Measurements from ENCODE around the gene NYNRIN.
"Not testable (repeated sequence)": the region's sequence is repeated elsewhere in the genome, so short reads cannot be mapped to it uniquely, and the experiment has no call there.

NYNRIN gene

DNA sequence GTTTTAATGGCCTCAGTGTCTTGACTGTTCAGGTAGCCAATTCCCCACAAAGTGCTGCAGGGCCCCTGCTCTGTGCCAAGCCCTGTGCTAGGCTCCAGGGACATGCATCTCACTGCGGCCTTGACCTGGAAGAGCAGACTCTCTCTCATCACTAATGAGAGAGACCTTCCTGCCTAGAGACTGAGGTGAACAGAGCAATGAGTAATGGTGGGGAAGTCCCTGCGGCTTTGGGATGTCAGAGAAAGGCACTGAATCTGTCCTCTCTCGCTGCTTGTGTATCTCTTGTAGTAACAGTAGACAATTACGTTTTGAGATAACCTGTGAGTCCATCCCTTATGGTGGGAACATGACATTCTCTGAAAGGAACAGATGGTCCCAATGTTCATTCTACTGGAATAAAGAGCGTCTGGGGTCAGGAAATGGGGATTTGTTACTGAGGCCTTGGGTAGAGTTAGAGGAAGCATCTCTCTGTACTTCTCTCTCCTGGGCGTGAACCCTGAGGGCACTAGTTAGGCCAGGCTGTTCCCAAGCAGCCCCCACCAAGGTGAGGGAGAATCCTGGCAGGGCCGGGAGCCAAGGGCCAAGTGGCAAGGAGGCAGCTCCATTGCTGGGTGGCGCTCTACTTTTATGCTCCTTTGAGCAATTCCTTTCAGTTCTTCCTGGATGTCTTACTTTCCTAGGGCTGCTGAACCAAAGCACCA lies 17.3 kb upstream of the NYNRIN start:
- DNase-seq = no peak
- POLR2A ChIA-PET = no interaction called here

DNA sequence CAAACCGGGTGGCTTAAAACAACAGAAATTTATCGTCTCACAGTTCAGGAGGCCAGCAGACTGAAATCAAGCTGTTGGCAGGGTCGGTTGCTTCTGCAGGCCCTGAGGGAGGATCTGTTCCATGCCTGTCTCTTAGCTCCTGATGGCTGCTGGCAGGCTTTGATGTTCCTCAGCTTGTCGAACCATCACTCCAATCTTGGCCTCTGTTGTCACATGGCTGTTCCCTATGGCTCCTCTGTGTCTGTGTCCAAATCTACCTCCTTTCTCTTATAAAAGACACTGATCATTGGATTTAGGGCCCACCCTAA lies 16.8 kb upstream of the NYNRIN start:
- POLR2A ChIA-PET = no interaction called here

More for the DNA sequence above, 17.3 kb upstream of the NYNRIN start:
- H3K27ac ChIP-seq (ENCODE audit: insufficient read depth in 1 of 2, low read depth in 1 of 2, low read length in 2 of 2, poor library complexity in 1 of 2, severe bottlenecking in 2 of 2) = no peak overlapping the region
- CTCF ChIA-PET = interaction anchor here (1.0 to 1.6 kb wide), 4 partner anchors 8 to 44 kb away, joined by 3 to 6 read pairs (median 4); no protein-coding TSS in a partner anchor
- no peak overlapping the region for H3K4me3 ChIP-seq (ENCODE audit: control insufficient read depth in 1 of 7, extremely low read depth in 1 of 7, insufficient read depth in 4 of 7, low read depth in 2 of 7, low read length in 6 of 7)
- H3K27me3 ChIP-seq (replicated peaks in 2 of 5; ENCODE audit: control insufficient read depth in 4 of 5, insufficient read depth in 5 of 5, low read length in 4 of 5) = no peaks in the 10 kb centered on the region
- 94% methylated on average over 6 of the region's 8 CpGs for WGBS (ENCODE audit: insufficient coverage)
- H3K4me1 ChIP-seq (ENCODE audit: control extremely low read depth in 1 of 4, control insufficient read depth in 4 of 4, insufficient read depth in 4 of 4, low read length in 3 of 4) = peaks cover 0 to 14% (median 7%) of the 10 kb centered on the region in 4 experiments
- no peaks in the 10 kb centered on the region for H3K9me3 ChIP-seq (ENCODE audit: control extremely low read depth in 1 of 5, control insufficient read depth in 4 of 5, insufficient read depth in 2 of 5, low read depth in 1 of 5, low read length in 4 of 5)
- H3K36me3 ChIP-seq (ENCODE audit: control insufficient read depth in 4 of 4, insufficient read depth in 4 of 4, low read length in 3 of 4) = no peaks in the 10 kb centered on the region

DNA sequence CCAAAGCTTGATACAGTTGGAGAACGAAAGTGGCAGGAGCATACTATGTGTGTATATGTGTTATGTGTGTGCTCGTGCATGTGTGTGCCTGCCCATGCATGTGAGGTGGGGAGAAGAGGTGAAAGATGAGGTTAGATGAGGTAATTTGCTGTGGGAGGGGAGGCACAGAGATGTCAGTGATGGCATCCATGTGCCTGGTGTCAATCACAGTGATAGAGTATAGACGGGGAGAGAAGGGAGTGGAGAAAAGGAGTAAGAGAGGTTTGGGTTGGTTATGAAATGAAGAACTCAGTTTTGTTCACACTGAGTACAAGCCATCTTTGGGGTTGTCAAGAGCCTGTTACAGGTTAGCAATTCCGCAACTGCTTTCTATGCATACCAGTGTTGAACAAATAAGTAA lies 14.6 kb upstream of the NYNRIN start:
- no peaks in the 10 kb centered on the region for H3K36me3 ChIP-seq (ENCODE audit: control insufficient read depth in 4 of 4, insufficient read depth in 4 of 4, low read length in 3 of 4)
- H3K4me1 ChIP-seq (ENCODE audit: control extremely low read depth in 1 of 4, control insufficient read depth in 4 of 4, insufficient read depth in 4 of 4, low read length in 3 of 4) = peaks cover 0 to under 1% (median 0%) of the 10 kb centered on the region in 4 experiments
- POLR2A ChIA-PET = no interaction called here
- H3K27ac ChIP-seq (ENCODE audit: insufficient read depth in 1 of 2, low read depth in 1 of 2, low read length in 2 of 2, poor library complexity in 1 of 2, severe bottlenecking in 2 of 2) = no peak overlapping the region
- no peaks in the 10 kb centered on the region for H3K27me3 ChIP-seq (replicated peaks in 2 of 5; ENCODE audit: control insufficient read depth in 4 of 5, insufficient read depth in 5 of 5, low read length in 4 of 5)
- H3K9me3 ChIP-seq (ENCODE audit: control extremely low read depth in 1 of 5, control insufficient read depth in 4 of 5, insufficient read depth in 2 of 5, low read depth in 1 of 5, low read length in 4 of 5) = no peaks in the 10 kb centered on the region
- DNase-seq = no peak
- no peak overlapping the region for H3K4me3 ChIP-seq (ENCODE audit: control insufficient read depth in 1 of 7, extremely low read depth in 1 of 7, insufficient read depth in 4 of 7, low read depth in 2 of 7, low read length in 6 of 7)
- CTCF ChIA-PET = interaction anchor here (1.0 to 2.0 kb wide), 3 partner anchors 11 to 29 kb away, joined by 5 to 7 read pairs (median 6); no protein-coding TSS in a partner anchor
- WGBS (ENCODE audit: insufficient coverage) = 100% methylated on average over 4 of the region's 4 CpGs

More for the DNA sequence above, 16.8 kb upstream of the NYNRIN start:
- no peaks in the 10 kb centered on the region for H3K9me3 ChIP-seq (ENCODE audit: control extremely low read depth in 1 of 5, control insufficient read depth in 4 of 5, insufficient read depth in 2 of 5, low read depth in 1 of 5, low read length in 4 of 5)
- CTCF ChIA-PET = interaction anchor here (0.5 to 2.0 kb wide), 8 partner anchors 9 to 51 kb away, joined by 3 to 7 read pairs (median 4); no protein-coding TSS in a partner anchor
- peaks cover 0 to 9% (median 3%) of the 10 kb centered on the region in 4 experiments for H3K4me1 ChIP-seq (ENCODE audit: control extremely low read depth in 1 of 4, control insufficient read depth in 4 of 4, insufficient read depth in 4 of 4, low read length in 3 of 4)
- 94% methylated on average over 3 of the region's 4 CpGs for WGBS (ENCODE audit: insufficient coverage)
- no peak overlapping the region for H3K4me3 ChIP-seq (ENCODE audit: control insufficient read depth in 1 of 7, extremely low read depth in 1 of 7, insufficient read depth in 4 of 7, low read depth in 2 of 7, low read length in 6 of 7)
- H3K27me3 ChIP-seq (replicated peaks in 2 of 5; ENCODE audit: control insufficient read depth in 4 of 5, insufficient read depth in 5 of 5, low read length in 4 of 5) = no peaks in the 10 kb centered on the region
- no peak for DNase-seq
- no peaks in the 10 kb centered on the region for H3K36me3 ChIP-seq (ENCODE audit: control insufficient read depth in 4 of 4, insufficient read depth in 4 of 4, low read length in 3 of 4)
- H3K27ac ChIP-seq (ENCODE audit: insufficient read depth in 1 of 2, low read depth in 1 of 2, low read length in 2 of 2, poor library complexity in 1 of 2, severe bottlenecking in 2 of 2) = no peak overlapping the region

DNA sequence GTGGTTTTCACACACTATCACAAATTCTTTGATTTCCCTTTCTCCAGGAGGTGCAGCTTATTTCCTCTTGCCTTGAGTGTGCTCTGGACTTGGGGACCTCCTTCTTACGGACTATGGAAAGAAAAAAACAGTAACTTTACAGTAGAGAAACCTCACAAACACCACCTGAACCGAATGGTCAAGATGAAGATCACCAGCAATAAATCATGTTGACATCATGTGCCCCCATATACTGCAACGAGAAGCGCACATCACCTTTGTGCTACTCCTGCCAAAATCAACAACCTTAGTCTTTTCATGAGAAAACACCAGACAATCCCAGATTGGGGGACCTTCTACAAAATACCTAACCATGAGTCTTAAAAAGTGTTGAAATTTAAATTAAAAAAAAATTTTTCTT lies 13.3 kb upstream of the NYNRIN start:
- CTCF ChIA-PET = interaction anchor here (0.5 to 2.0 kb wide), 5 partner anchors 8 to 46 kb away, joined by 3 to 11 read pairs (median 5); no protein-coding TSS in a partner anchor
- Histone ChIP-seq H3K36me3 (ENCODE audit: control insufficient read depth in 4 of 4, insufficient read depth in 4 of 4, low read length in 3 of 4) (no peaks in the 10 kb centered on the region), H3K9me3 (ENCODE audit: control extremely low read depth in 1 of 5, control insufficient read depth in 4 of 5, insufficient read depth in 2 of 5, low read depth in 1 of 5, low read length in 4 of 5) (no peaks in the 10 kb centered on the region), H3K4me3 (ENCODE audit: control insufficient read depth in 1 of 7, extremely low read depth in 1 of 7, insufficient read depth in 4 of 7, low read depth in 2 of 7, low read length in 6 of 7) (no peak overlapping the region), H3K27ac (ENCODE audit: insufficient read depth in 1 of 2, low read depth in 1 of 2, low read length in 2 of 2, poor library complexity in 1 of 2, severe bottlenecking in 2 of 2) (no peak overlapping the region), H3K4me1 (ENCODE audit: control extremely low read depth in 1 of 4, control insufficient read depth in 4 of 4, insufficient read depth in 4 of 4, low read length in 3 of 4) (peaks cover 3 to 11% (median 6%) of the 10 kb centered on the region in 4 experiments), H3K27me3 (replicated peaks in 2 of 5; ENCODE audit: control insufficient read depth in 4 of 5, insufficient read depth in 5 of 5, low read length in 4 of 5) (no peaks in the 10 kb centered on the region)
- no peak for DNase-seq
- WGBS (ENCODE audit: insufficient coverage) = 82% methylated on average over 3 of the region's 4 CpGs
- POLR2A ChIA-PET = no interaction called here

DNA sequence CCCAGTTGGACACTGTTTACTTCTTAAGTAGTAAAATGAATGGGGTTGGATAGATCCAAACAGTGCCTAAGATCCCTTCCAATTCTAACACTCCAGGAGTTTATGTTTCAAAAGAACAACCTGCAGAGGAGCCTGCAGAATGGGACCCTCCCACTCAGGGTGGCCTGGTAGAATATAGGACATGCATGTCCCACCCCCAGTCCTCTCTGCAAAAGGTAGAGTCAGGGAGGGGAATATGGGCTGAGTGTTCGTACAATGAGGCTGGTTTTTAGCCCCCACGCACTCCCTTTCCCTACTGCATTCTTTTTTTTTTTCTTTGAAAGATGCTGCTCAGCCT lies 11.8 kb upstream of the NYNRIN start:
- 100% methylated on average over 1 of the region's 2 CpGs for WGBS (ENCODE audit: insufficient coverage)
- H3K4me1 ChIP-seq (ENCODE audit: control extremely low read depth in 1 of 4, control insufficient read depth in 4 of 4, insufficient read depth in 4 of 4, low read length in 3 of 4) = peaks cover 6 to 23% (median 18%) of the 10 kb centered on the region in 4 experiments
- no peak overlapping the region for H3K27ac ChIP-seq (ENCODE audit: insufficient read depth in 1 of 2, low read depth in 1 of 2, low read length in 2 of 2, poor library complexity in 1 of 2, severe bottlenecking in 2 of 2)
- no peaks in the 10 kb centered on the region for H3K9me3 ChIP-seq (ENCODE audit: control extremely low read depth in 1 of 5, control insufficient read depth in 4 of 5, insufficient read depth in 2 of 5, low read depth in 1 of 5, low read length in 4 of 5)
- no peaks in the 10 kb centered on the region for H3K27me3 ChIP-seq (replicated peaks in 2 of 5; ENCODE audit: control insufficient read depth in 4 of 5, insufficient read depth in 5 of 5, low read length in 4 of 5)
- DNase-seq = no peak
- CTCF ChIA-PET = interaction anchor here (1.3 to 2.0 kb wide), 2 partner anchors 16 to 21 kb away, joined by 4 to 11 read pairs; no protein-coding TSS in a partner anchor
- no peak overlapping the region for H3K4me3 ChIP-seq (ENCODE audit: control insufficient read depth in 1 of 7, extremely low read depth in 1 of 7, insufficient read depth in 4 of 7, low read depth in 2 of 7, low read length in 6 of 7)
- H3K36me3 ChIP-seq (ENCODE audit: control insufficient read depth in 4 of 4, insufficient read depth in 4 of 4, low read length in 3 of 4) = no peaks in the 10 kb centered on the region
- POLR2A ChIA-PET = no interaction called here

DNA sequence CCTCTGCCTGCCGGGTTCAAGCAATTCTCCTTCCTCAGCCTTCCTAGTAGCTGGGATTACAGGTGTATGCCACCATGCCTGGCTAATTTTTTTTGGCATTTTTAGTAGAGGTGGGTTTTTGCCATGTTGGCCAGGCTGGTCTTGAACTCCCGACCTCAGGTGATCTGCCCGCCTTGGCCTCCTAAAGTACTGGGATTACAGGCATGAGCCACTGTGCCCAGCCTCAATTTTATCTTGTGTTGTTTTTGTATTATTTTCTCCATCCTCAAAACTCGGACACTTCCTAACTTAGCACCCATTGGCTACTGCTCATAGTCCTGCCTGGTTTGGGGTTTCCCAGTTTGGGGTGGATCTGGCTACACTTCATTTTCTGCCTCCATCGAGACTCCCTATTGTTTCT lies 11.2 kb upstream of the NYNRIN start:
- H3K27ac ChIP-seq (ENCODE audit: insufficient read depth in 1 of 2, low read depth in 1 of 2, low read length in 2 of 2, poor library complexity in 1 of 2, severe bottlenecking in 2 of 2); H3K9me3 ChIP-seq (ENCODE audit: control extremely low read depth in 1 of 5, control insufficient read depth in 4 of 5, insufficient read depth in 2 of 5, low read depth in 1 of 5, low read length in 4 of 5); DNase-seq; H3K4me3 ChIP-seq (ENCODE audit: control insufficient read depth in 1 of 7, extremely low read depth in 1 of 7, insufficient read depth in 4 of 7, low read depth in 2 of 7, low read length in 6 of 7); POLR2A ChIA-PET; H3K27me3 ChIP-seq (replicated peaks in 2 of 5; ENCODE audit: control insufficient read depth in 4 of 5, insufficient read depth in 5 of 5, low read length in 4 of 5); H3K36me3 ChIP-seq (ENCODE audit: control insufficient read depth in 4 of 4, insufficient read depth in 4 of 4, low read length in 3 of 4): not testable (repeated sequence)
- CTCF ChIA-PET = interaction anchor here (1.0 to 2.0 kb wide), 5 partner anchors 8 to 44 kb away, joined by 3 to 11 read pairs (median 6); no protein-coding TSS in a partner anchor
- WGBS (ENCODE audit: insufficient coverage) = 100% methylated on average over 4 of the region's 5 CpGs
- peaks cover 6 to 29% (median 24%) of the 10 kb centered on the region in 4 experiments for H3K4me1 ChIP-seq (ENCODE audit: control extremely low read depth in 1 of 4, control insufficient read depth in 4 of 4, insufficient read depth in 4 of 4, low read length in 3 of 4)

DNA sequence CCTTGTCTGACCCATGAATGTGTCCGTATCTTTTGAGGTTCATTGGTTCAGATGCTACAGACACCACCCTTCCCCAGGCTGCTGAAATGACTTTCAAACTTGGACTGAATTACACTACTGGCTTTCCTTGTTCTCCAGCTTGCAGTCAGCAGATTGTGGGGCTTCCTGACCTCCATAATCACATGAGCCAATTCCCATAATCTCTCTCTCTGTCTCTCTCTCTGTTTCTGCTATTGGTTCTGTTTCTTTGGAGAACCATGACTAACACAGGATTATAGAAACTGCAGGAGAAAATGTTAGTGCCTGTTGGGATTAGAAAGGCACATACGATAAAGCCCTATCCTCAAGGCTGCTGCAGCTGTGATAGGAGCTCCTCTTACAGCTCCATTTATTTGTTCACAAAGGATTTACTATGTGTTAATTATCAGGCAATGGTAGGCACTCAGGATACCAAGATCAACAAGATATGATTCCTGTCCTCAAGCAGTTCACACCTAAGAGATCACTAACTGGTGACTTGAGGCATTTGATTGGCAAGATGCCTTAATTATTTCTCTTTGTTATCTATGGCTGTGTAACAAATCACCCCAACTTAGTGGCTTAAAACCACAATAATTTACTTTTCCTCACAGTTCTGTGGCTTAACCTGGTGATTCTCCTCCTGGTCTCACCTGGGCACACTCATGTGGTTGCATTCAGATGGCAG lies 10.2 kb upstream of the NYNRIN start:
- H3K27me3 ChIP-seq (replicated peaks in 2 of 5; ENCODE audit: control insufficient read depth in 4 of 5, insufficient read depth in 5 of 5, low read length in 4 of 5) = no peaks in the 10 kb centered on the region
- WGBS (ENCODE audit: insufficient coverage) = 90% methylated on average over 2 of the region's 2 CpGs
- H3K4me3 ChIP-seq (ENCODE audit: control insufficient read depth in 1 of 7, extremely low read depth in 1 of 7, insufficient read depth in 4 of 7, low read depth in 2 of 7, low read length in 6 of 7) = no peak overlapping the region
- no peaks in the 10 kb centered on the region for H3K36me3 ChIP-seq (ENCODE audit: control insufficient read depth in 4 of 4, insufficient read depth in 4 of 4, low read length in 3 of 4)
- ChIA-PET POLR2A (no interaction called here), CTCF (interaction anchor here (0.6 to 3.2 kb wide), 11 partner anchors 8 to 43 kb away, joined by 3 to 16 read pairs (median 5); partner anchors contain the start of gene KHNYN)
- H3K9me3 ChIP-seq (ENCODE audit: control extremely low read depth in 1 of 5, control insufficient read depth in 4 of 5, insufficient read depth in 2 of 5, low read depth in 1 of 5, low read length in 4 of 5) = no peaks in the 10 kb centered on the region
- no peak overlapping the region for H3K27ac ChIP-seq (ENCODE audit: insufficient read depth in 1 of 2, low read depth in 1 of 2, low read length in 2 of 2, poor library complexity in 1 of 2, severe bottlenecking in 2 of 2)
- DNase-seq = no peak
- peaks cover 6 to 35% (median 30%) of the 10 kb centered on the region in 4 experiments for H3K4me1 ChIP-seq (ENCODE audit: control extremely low read depth in 1 of 4, control insufficient read depth in 4 of 4, insufficient read depth in 4 of 4, low read length in 3 of 4)
